Stimulated activated naive CD8-positive, alpha-beta T cell treated with anti-CD3 and anti-CD28 coated beads, Interleukin-15, Interleukin-2, amounts not matched to agents 100 ng/mL and 50 ng/mL, for 24 hours (primary cell): Measurements from ENCODE around the gene NEMP1.

Experiments used
- H3K27ac Mint-ChIP-seq: one replicate; pipeline ENCODE4 v1.8.0; 2021; ENCODE audit warnings: mild to moderate bottlenecking, mixed read lengths
- H3K27me3 Mint-ChIP-seq: one replicate; pipeline ENCODE4 v1.8.0; 2021; ENCODE audit warnings: mixed read lengths
- H3K36me3 Mint-ChIP-seq: one replicate; pipeline ENCODE4 v1.8.0; 2021; ENCODE audit warnings: low read depth, mixed read lengths
- H3K4me1 Mint-ChIP-seq: one replicate; pipeline ENCODE4 v1.8.0; 2021; ENCODE audit warnings: low read depth, mixed read lengths
- H3K4me3 Mint-ChIP-seq: one replicate; pipeline ENCODE4 v1.8.0; 2021; ENCODE audit warnings: mild to moderate bottlenecking, mixed read lengths
- H3K9me3 Mint-ChIP-seq: one replicate; pipeline ENCODE4 v1.8.0; 2021; ENCODE audit warnings: mixed read lengths

NEMP1 gene

GRCh38 chr12:57111031-57111734 is 32.6 kb upstream of the NEMP1 start, which contains the start of gene STAT6:
TSS of gene STAT6 (minus strand) at chr12:57111362. CDS start at chr12:57108278, 3,084 bp downstream.
- Mint-ChIP-seq H3K27ac (peak within 1 kb of the TSS; percentile 99), H3K27me3 (no peaks in the 10 kb centered on the region), H3K9me3 (no peaks in the 10 kb centered on the region), H3K4me3 (peak within 1 kb of the TSS; percentile 89), H3K36me3 (peaks cover 30% of the 10 kb centered on the region), H3K4me1 (peaks cover 53% of the 10 kb centered on the region)

GRCh38 chr12:57110104-57111030 is 31.8 kb upstream of the NEMP1 start:
- peaks cover 61% of the 10 kb centered on the region for H3K4me1 Mint-ChIP-seq
- no peaks in the 10 kb centered on the region for H3K9me3 Mint-ChIP-seq
- peaks cover 36% of the 10 kb centered on the region for H3K36me3 Mint-ChIP-seq
- no peaks in the 10 kb centered on the region for H3K27me3 Mint-ChIP-seq
- peak overlapping the region; percentile 99 for H3K27ac Mint-ChIP-seq
- peak overlapping the region; percentile 89 for H3K4me3 Mint-ChIP-seq

GRCh38 chr12:57109207-57110103 is 30.9 kb upstream of the NEMP1 start:
- peak overlapping the region; percentile 89 for H3K4me3 Mint-ChIP-seq
- H3K4me1 Mint-ChIP-seq, result peaks cover 68% of the 10 kb centered on the region
- H3K9me3 Mint-ChIP-seq, result no peaks in the 10 kb centered on the region
- H3K36me3 Mint-ChIP-seq, result peaks cover 42% of the 10 kb centered on the region
- H3K27me3 Mint-ChIP-seq, result no peaks in the 10 kb centered on the region
- peak overlapping the region; percentile 99 for H3K27ac Mint-ChIP-seq

- H3K4me1 Mint-ChIP-seq, result peaks cover 75% of the 10 kb centered on the region
- peak overlapping the region; percentile 82 for H3K27ac Mint-ChIP-seq
- peak overlapping the region; percentile 36 for H3K4me3 Mint-ChIP-seq
- no peaks in the 10 kb centered on the region for H3K9me3 Mint-ChIP-seq
- peaks cover 50% of the 10 kb centered on the region for H3K36me3 Mint-ChIP-seq
- H3K27me3 Mint-ChIP-seq, result no peaks in the 10 kb centered on the region
Measured at GRCh38 chr12:57107456-57108155, 29.0 kb upstream of the NEMP1 start.

GRCh38 chr12:57106021-57106708 is 27.6 kb upstream of the NEMP1 start:
- Mint-ChIP-seq H3K9me3 (no peaks in the 10 kb centered on the region), H3K4me3 (no peak overlapping the region), H3K36me3 (peaks cover 61% of the 10 kb centered on the region), H3K4me1 (peaks cover 75% of the 10 kb centered on the region), H3K27me3 (no peaks in the 10 kb centered on the region), H3K27ac (no peak overlapping the region)

GRCh38 chr12:57105011-57105753 is 26.6 kb upstream of the NEMP1 start:
- Mint-ChIP-seq H3K27me3 (no peaks in the 10 kb centered on the region), H3K27ac (no peak overlapping the region), H3K4me1 (peaks cover 78% of the 10 kb centered on the region), H3K4me3 (no peak overlapping the region), H3K9me3 (no peaks in the 10 kb centered on the region), H3K36me3 (peaks cover 64% of the 10 kb centered on the region)

GRCh38 chr12:57104292-57104910 is 25.8 kb upstream of the NEMP1 start:
- Mint-ChIP-seq H3K27ac (peak overlapping the region; percentile 34), H3K36me3 (peaks cover 69% of the 10 kb centered on the region), H3K27me3 (no peaks in the 10 kb centered on the region), H3K9me3 (no peaks in the 10 kb centered on the region), H3K4me1 (peaks cover 74% of the 10 kb centered on the region), H3K4me3 (no peak overlapping the region)

- no peak overlapping the region for H3K4me3 Mint-ChIP-seq
Measured at GRCh38 chr12:57103856-57104255, 25.3 kb upstream of the NEMP1 start.

GRCh38 chr12:57101892-57102695 is 23.5 kb upstream of the NEMP1 start:
- Mint-ChIP-seq H3K9me3 (no peaks in the 10 kb centered on the region), H3K27ac (peak overlapping the region; percentile 88), H3K4me3 (no peak overlapping the region), H3K4me1 (peaks cover 57% of the 10 kb centered on the region), H3K27me3 (no peaks in the 10 kb centered on the region), H3K36me3 (peaks cover 72% of the 10 kb centered on the region)

More at GRCh38 chr12:57103856-57104255, 25.3 kb upstream of the NEMP1 start:
- Mint-ChIP-seq H3K27ac (peak overlapping the region; percentile 52), H3K9me3 (no peaks in the 10 kb centered on the region), H3K4me1 (peaks cover 71% of the 10 kb centered on the region), H3K27me3 (no peaks in the 10 kb centered on the region), H3K36me3 (peaks cover 72% of the 10 kb centered on the region)

GRCh38 chr12:57099766-57100165 is 21.2 kb upstream of the NEMP1 start:
- H3K9me3 Mint-ChIP-seq, result no peaks in the 10 kb centered on the region
- peaks cover 74% of the 10 kb centered on the region for H3K36me3 Mint-ChIP-seq

GRCh38 chr12:57099047-57099714 is 20.6 kb upstream of the NEMP1 start:
- no peaks in the 10 kb centered on the region for H3K27me3 Mint-ChIP-seq
- H3K4me3 Mint-ChIP-seq, result no peak overlapping the region
- H3K9me3 Mint-ChIP-seq, result no peaks in the 10 kb centered on the region
- peak overlapping the region; percentile 49 for H3K27ac Mint-ChIP-seq
- H3K4me1 Mint-ChIP-seq, result peaks cover 51% of the 10 kb centered on the region
- H3K36me3 Mint-ChIP-seq, result peaks cover 74% of the 10 kb centered on the region

More at GRCh38 chr12:57099766-57100165, 21.2 kb upstream of the NEMP1 start:
- H3K27ac Mint-ChIP-seq, result peak overlapping the region; percentile 77
- peaks cover 51% of the 10 kb centered on the region for H3K4me1 Mint-ChIP-seq
- H3K4me3 Mint-ChIP-seq, result no peak overlapping the region
- no peaks in the 10 kb centered on the region for H3K27me3 Mint-ChIP-seq
